Renal pelvis (tissue), 4 donors: ENCODE results near the gene HNRNPDL. TPM values are rescaled to one million over a fixed set of nuclear protein-coding genes. Genes with fewer than 3 reads are reported as not detected.
"Not testable (repeated sequence)": the region's sequence is repeated elsewhere in the genome, so short reads cannot be mapped to it uniquely, and the experiment has no call there.

Experiments used
- DNase-seq: peaks from one replicate; pipeline ENCODE4 v3.0.0-alpha.2; 2013
- polyA plus RNA-seq, 3 donors: library from polyadenylated mRNA; unstranded; fragments of 120-200 nt; gene quantifications; one replicate each; pipeline ENCODE4 v1.2.1, GENCODE V29; 2013; ENCODE audit not compliant: insufficient read length in 3 of 3

The HNRNPDL gene
- polyA plus RNA-seq, 3 donors, result 532 to 572 (median 535) TPM

DNA sequence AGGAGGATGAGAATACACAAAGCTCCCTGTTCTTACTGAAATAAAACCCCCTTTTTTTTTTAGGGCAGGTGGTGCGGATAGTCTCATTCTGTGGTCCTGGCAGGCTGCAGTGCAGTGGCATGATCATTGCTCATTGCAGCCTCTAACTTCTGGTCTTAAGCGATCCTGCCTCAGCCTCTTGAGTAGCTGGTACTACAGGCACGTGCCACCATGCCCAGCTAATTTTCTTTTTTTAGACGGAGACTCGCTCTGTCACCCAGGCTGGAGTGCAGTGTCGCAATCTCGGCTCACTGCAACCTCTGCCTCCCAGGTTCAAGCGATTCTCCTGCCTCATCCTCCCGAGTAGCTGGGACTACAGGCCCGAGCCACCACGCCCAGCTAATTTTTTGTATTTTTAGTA is 15.2 kb downstream of the HNRNPDL start:
- not testable (repeated sequence) for DNase-seq

DNA sequence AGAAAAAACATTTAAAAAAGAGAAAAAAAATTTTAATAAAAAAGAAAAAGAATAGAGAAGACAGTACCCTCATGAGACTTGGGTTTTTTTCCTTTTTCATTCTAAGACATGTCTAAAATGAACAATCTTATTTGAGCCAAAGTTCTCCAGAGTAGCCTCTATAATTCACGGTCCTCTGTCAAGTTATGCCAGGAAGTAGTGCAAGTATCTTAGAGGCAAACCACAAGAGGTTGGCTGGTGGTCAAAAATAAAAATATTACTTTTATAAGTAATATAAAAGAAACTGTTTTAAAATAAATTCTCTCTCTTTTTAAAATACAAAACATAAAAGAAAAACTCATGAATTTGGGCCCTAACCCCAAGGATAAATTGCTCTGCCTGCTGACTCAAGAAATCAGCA is 26.5 kb downstream of the HNRNPDL start:
- no peak for DNase-seq

DNA sequence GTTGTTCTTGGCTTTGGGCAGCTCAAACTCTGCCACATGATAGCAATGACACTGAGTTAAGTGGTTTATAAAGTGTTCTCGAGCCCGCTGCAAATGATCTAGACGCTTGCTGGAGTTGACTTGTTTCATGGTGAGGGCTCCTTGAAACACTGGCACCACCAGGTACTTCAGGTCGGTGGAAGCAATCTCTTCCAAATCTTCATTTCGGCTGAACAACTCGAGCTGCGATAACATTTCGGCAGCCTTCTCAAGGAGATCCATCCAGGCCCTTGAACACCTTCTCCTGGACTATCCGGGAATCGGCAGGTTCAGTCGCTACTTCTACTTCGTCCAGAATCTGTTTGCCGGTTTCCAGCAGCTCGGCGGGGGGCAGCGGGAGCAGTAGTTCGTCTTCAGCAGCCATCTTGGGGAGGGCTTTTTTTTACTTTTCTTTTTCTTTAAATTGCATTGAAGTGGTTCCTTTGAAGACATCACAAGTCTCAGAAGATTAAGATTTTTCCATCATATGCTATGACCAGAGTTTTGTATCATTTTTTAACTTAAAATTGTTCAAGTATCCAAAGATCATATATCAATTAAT is 28.0 kb downstream of the HNRNPDL start:
- DNase-seq, result no peak

DNA sequence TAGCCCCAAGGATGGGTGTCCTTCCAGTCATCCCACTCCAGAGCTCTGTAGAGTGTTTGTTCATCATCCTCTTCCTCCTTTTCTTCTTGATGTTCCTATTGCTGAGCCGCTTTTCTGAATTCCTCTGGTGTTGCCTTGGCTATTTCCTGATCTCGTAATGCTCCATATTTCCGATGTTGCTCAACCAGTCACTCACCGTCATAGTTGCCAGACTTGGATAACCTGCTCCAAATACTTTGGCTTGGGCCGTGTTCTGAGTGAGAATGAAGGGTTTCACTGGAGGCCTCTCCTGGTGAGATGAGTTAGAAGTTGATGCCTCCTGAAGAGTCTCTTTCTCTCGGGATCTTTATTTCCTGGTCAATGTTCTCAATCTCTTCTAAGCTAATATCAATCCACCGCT is 28.7 kb downstream of the HNRNPDL start:
- no peak for DNase-seq

DNA sequence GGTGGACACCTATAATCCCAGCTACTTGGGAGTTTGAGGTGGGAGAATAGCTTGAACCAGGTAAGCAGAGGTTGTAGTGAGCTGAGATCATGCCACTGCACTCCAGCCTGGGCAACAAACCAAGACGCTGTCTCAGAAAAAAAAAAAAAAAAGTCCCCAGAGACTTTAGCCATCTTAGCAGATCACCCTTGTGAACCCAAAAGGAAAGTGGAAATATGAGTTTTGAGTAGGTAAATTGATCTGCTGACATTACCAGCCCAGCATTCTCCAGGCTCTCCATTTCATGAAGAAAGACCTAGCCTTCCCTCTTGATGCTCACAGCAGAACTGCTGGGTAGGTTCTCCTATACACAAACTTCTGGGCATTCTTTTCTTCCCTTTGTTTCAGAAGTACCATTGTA is 32.0 kb downstream of the HNRNPDL start:
- DNase-seq, result no peak

DNA sequence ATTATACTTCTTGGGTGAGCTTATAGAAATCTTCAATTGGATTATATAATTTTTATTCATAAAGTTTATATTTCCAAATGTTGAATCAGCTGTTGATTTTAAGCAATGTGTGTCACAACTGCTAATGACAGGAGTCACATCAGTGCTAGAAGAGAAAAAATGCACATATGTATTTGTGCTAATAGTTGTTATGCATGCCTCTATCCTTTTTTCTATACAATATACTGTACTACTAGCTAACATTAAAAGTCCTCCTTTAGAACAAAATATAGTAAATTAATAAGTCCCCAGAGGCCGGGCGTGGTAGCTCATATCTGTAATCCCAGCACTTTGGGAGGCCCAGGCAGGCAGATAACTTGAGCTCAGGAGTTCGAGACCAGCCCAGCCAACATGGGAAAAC is 32.7 kb downstream of the HNRNPDL start:
- DNase-seq, result no peak

DNA sequence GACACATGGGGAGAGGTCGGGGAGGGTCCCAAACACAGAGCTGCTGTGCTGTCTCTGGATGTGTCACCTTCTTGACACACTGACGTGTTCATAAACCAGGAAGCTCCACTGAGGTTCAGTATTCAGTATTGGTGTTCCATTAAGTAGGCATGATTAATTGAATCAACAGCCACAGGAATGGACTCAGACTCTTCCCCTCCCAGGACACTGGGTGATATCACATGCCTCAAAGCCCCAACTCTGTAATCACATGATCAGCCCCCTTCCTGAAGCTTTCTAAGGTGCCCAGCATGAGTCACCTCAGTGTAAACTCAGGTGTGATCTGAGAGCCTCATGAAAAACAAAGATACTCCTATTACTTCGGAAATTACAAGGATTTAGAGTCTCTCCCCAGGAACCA is 35.4 kb downstream of the HNRNPDL start:
- DNase-seq, result no peak

DNA sequence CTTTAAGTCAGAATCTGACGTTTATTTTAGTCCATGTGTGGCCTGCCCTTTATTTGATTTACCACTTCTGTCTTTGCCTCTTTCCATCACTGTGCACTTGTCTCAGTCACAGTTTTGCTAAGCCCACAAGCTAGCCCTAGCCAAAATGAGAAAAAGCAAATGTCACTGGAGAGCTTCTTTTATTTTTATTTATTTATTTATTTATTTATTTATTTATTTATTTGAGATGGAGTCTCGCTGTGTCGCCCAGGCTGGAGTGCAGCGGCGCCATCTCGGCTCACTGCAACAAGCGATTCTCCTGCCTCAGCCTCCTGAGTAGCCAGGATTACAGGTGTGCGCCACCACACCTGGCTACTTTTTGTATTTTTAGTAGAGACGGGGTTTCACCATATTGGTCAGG is 40.2 kb downstream of the HNRNPDL start:
- DNase-seq, result not testable (repeated sequence)

DNA sequence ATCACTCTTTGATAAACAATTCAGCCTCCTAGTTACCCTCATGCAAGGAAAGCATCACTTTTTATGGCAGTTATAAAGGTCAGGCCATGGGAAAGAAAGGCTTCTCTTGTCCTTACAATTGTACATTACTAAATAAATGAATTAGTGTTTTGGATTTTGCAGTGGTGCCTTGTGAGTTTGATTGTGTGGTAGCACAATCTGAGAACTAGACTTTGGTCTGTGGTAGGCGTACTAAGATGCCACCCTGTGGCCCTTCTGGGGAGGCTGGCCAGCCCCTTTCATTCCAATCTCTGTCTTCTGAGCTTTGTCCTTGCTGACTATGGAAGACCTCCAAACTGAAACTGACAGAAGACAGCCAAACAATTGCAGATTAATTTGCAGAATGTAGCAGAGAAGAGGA is 41.9 kb downstream of the HNRNPDL start:
- no peak for DNase-seq

DNA sequence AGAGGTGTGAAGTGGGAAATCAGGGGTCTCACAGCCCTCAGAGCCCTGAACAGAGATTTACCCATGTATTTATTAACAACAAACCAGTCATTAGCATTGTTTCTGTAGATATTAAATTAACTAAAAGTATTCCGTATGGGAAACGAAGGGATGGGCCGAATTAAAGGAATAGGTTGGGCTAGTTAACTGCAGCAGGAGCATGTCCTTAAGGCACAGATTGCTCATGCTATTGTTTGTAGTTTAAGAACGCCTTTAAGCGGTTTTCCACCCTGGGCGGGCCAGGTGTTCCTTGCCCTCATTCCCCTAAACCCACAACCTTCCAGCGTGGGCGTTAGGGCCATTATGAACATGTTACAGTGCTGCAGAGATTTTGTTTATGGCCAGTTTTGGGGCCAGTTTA is 44.0 kb downstream of the HNRNPDL start:
- not testable (repeated sequence) for DNase-seq

DNA sequence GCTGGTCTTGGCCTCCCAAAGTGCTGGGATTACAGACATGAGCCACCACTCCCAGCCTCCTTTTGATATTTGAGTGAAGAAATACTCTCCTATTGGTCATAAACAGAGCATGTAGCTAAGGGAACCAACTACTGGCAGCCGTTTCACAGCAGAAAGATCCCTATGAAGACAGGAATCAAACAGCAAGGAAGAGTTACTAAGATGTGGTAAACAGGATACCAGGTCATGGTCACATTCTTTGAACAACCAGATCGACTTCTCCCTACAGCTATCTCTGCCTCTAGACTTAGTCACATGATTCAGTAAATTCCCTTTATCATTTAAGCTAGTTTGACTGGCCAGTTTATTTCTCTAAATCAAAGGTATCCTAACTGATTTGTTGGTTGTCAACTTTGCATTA is 47.5 kb downstream of the HNRNPDL start:
- no peak for DNase-seq

DNA sequence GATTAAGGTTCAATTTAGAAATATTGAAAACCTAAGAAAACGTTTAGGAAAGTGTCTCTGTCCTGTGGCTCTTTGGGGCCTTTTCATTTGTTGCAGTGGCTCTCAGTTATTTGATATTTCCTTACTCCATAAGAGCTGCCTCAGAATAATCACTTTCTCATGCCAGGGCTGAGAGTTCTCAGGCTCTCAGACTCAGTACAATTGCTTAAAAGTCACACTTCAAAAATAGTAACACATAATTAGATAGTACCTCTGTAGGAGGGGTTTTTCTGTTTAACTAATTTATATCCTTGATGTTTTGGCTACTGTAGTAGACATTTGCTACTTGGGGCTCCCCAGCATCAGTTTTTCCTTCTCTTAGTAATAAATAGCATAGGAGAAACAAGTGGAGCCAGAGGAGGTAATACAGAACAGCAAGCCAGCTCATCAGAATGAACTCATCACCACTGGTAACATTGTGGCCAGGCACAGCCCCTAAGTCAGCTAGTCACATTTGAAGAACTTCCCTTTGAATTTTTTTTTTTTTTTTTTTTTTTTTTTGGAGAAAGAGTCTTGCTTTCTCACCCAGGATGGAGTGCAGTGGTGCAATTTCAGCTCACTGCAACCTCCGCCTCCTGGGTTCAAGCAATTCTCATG is 48.5 kb downstream of the HNRNPDL start:
- no peak for DNase-seq

DNA sequence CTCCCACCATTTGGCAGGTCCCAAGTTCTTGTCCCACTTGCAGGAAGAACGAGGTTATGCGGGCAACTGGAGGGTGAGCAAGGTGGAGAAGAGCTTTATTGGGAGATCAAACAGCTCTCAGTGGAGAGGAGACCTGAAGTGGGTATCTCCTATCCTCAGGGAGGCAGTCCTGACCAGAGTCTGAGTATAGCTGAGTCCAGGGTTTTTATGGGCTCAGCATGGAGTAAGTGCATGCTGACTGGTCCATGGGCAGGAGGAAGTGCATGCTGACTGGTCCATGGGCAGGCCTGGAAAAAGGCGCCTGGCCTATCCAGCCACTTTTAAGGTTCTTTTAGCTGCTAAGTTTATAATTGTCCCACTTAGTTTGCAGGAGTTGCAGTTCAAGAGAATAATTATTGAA is 49.0 kb downstream of the HNRNPDL start:
- DNase-seq, result no peak

DNA sequence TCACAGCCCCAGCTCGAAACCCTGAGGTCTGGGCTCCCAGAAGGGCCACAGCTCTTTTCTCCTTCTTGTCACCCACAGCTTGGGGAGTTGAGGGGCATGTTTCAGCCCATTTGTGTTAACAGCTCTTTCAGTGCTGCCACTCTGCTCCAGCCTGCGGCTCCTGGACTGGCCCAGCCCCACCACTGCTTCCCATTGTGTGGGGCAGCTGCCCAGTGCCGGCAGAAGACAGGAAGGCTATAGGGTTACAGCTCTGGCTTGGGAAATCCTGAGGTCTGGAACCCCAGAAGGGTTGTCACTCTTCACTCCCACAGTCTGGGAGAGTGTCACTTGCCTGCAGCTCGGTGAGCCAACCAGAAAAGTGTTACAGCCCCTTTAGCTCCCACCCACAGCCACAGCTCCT is 49.4 kb downstream of the HNRNPDL start:
- DNase-seq, result no peak

DNA sequence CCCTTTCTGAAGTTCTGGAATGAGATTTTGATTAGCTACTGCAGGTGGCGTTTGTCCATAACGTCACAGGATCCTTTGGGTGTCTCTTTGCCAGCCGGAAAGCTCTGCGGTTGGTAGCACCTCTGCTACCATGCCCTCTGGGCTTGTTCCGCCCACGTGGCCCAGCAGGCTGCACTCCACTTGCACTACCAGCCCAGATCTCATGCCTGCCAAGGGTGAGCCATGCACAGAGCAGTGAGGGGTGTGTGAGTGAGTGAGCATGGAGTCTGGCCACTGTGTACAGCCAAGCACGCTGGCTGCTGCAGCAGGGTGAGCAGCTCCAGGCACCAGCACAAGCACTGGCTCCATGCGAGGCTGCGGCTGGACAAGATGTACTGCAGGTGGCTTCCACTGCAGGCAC is 49.9 kb downstream of the HNRNPDL start:
- DNase-seq, result no peak

DNA sequence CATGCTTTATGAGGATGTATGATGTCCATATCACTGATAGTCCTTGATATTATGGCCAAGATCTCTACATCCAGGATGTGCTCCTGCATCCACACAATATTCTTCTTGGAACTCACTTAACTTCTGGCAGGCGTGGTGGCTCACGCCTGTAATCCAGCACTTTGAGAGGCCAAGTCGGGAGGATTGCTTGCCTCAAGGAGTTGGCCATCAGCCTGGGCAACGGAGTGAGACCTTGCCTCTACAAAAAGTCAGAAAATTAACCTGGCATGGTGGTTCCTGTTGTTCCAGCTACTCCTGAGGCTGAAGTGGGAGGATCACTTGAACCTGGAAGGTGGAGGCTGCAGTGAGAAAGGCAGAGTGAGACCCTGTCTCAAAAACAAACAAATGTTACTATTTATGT is 54.2 kb downstream of the HNRNPDL start:
- DNase-seq, result no peak

DNA sequence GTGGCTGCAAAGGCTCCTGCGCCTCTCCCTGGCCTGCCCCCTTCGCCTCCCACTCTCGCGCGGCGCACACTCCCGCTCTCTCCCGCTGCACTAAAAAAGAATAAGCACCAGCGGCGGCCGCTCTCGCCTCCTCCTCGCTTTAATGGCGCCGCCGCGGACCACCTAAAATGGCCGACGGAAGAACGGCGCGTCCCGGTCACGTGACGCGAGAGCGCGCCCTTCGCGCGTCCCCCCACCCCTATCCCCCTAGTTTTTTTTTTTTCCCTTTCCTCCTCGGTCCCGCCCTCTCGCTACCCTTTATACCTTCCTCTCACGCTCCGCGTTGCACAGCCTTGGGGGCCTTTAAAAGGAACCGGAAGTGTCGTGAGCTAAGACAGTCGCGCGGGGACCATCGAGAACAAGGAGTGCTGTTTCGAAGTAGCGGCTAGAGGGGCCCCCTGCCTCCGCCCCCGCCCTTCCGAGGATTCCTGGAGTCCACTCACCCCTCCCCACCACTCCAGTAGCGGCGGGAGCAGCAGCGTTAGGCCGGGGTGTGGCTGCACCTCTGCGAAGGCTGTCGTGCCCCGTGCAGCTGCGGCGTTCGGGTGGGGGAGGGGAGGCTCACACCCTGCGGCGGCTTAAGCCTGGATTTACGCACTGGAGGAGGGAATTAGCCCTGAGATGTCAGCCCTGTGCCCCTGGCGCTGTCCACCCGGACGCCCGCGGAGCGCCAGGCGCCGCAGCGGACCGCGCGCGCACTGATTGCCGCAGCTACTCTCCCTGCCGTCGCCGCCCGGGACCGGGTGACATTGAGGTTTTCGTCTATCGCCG is 56.2 kb downstream of the HNRNPDL start, which contains the start of gene HNRNPD:
Gene HNRNPD, minus strand, starts transcription at position 176 of the 810 bp plus-strand sequence. CDS start 313 bp downstream, outside the sequence.
- DNase-seq, result peak; percentile 99

DNA sequence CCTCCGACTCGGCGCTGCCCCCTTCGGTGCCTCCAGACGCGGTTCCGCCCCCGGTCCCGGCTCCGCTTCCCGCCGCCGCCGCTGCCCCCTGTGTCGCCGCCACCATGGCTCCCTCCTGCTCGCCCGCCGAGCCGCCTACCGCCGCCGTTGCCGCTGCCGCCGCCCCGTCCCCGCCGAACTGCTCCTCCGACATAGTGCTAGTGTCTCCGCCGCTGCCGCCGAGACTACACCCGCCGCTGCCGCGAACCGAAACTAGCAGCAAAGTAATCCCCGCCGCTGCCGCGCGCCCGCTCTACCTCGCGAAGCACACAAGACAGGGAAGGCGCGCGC is 56.8 kb downstream of the HNRNPDL start:
- DNase-seq, result no peak

Other genes starting within 250 kb of the HNRNPDL start
- gene HNRNPD, start 56.5 kb downstream of the HNRNPDL start, polyA plus RNA-seq, result 100 to 1,000 TPM; 516 to 554 (median 525) TPM
- gene ENOPH1, start 128 bp upstream of the HNRNPDL start, polyA plus RNA-seq, result 10 to 100 TPM; 61.5 to 64.1 (median 63.2) TPM
- gene TMEM150C, start 131.5 kb upstream of the HNRNPDL start, polyA plus RNA-seq, result 10 to 100 TPM; 21.9 to 30.6 (median 22.1) TPM